SH-SY5Y (cell line): ENCODE results near the gene SDK1.

Experiments used
- GATA2 ChIP-seq: IDR thresholded peaks from 2 replicates; pipeline ENCODE4 v1.6.1; 2011; ENCODE audit warnings: mild to moderate bottlenecking, low read depth, low read length
- GATA3 ChIP-seq: IDR thresholded peaks from 2 replicates; pipeline ENCODE4 v1.6.1; 2011; ENCODE audit warnings: low read depth, mild to moderate bottlenecking, low read length, moderate library complexity

DNA sequence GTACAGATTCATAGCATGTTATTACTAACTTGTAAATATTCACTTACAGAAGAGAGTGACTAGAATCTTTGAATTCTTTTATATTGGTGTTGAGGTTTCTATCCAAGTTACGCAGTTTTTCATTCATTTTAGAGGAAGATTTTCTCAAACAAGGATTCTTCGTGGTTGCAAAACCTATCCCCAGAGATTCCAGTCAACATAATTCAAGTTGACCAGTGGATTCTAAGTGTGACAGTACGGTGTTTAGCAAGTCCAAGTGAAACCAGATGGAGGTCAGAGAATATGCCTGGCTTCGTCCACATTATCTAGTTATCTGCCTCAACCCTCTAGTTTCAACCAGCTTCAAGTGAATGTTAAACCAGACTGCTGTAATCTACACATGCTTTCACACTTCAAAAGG is 131.9 kb downstream of the SDK1 start:
- no peak for TF ChIP-seq GATA2
- TF ChIP-seq GATA3, result no peak
